GM12864 (cell line): ENCODE measurements around the gene PRPF19.

ENCODE experiments used
- DNase-seq: peaks from one replicate; pipeline ENCODE4 v3.0.0-alpha.2; 2011; ENCODE audit warnings: low read depth
- H3K4me3 ChIP-seq: 2 replicates; pipeline ENCODE4 v1.5.1; 2011; ENCODE audit warnings: mild to moderate bottlenecking, low read depth, low read length, control low read depth
- CTCF ChIP-seq: IDR thresholded peaks from 2 replicates; pipeline ENCODE4 v1.5.1; 2011; ENCODE audit warnings: low read depth, mild to moderate bottlenecking, moderate library complexity, low read length, control low read depth, inconsistent platforms; ENCODE audit errors: missing control alignments

The PRPF19 gene

GRCh38 chr11:60899046-60899936 lies 7.1 kb downstream of the PRPF19 start:
- peak; percentile 93 for TF ChIP-seq CTCF
- DNase-seq = no peak
- no peak overlapping the region for H3K4me3 ChIP-seq

GRCh38 chr11:60897496-60897895 lies 8.9 kb downstream of the PRPF19 start:
- no peak for TF ChIP-seq CTCF

DNA sequence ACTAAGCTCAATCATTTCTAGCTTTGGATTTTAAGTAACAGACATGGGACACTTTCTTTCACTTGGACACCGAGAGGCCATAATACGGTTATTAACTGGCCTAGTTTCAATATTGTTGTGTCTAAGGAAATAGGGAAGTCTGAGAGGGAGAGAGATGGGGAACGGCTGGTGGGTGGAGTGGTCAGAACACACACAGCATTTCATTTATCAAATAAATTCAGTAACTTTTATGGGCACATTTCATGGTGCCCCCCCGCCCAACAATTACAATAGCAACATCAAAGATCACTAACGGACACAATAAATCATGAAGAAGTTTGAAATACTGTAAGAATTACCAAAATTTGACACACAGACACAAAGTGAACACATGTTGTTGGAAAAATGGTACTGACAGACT lies 10.7 kb downstream of the PRPF19 start:
- H3K4me3 ChIP-seq = no peak overlapping the region
- TF ChIP-seq CTCF = no peak
- no peak for DNase-seq

More at GRCh38 chr11:60897496-60897895, 8.9 kb downstream of the PRPF19 start:
- DNase-seq = no peak
- no peak overlapping the region for H3K4me3 ChIP-seq

DNA sequence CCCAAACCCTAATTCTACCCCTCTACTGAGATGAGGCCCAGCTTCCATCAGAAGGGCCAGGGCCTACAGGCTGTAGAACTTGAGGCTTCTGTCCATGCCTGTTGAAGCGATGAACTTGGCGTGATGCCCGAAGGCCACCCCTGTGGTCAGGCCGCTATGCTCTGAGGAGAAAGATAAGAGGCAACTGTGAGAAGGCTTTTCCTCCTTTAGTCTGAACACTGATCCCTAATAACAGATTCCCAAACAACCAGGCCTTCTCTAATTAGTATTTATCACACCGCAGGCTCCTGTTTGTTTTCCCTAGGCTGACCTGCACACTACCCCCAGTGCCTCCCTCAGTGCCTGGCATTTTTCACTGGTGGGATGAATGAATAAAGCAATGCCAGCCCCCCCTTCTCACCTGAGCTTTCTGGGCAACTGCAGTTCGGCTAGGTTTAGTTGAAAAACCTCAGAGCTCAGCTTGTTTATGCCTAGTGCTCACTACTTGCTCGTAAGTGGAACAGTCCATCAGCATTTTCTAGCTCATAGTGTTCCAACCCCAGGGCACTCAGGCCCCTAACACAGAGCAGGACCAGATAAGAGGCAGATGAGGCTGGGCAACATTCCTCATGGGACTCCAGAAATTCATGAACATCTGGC lies 15.2 kb downstream of the PRPF19 start:
- H3K4me3 ChIP-seq = no peak overlapping the region
- DNase-seq = no peak
- TF ChIP-seq CTCF = no peak

DNA sequence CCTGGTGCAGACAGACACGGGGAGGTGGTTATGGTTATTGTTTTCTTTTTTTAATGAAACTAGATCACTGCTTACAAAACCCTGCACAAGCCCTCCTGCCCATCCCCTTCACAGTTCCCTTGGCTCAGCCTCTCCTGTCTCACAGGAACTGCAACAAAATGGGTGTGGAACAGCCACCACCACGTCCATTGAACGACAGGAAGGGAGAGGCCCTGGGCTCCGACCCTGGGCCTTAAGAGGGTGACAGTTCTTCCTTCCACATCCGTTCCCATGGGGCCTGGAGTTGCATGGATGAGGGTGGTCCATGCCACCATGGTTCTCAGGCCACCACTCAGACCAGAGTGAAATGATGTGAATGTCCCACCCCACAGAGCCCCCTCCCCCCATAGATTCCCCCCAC lies 15.7 kb downstream of the PRPF19 start:
- no peak for TF ChIP-seq CTCF
- H3K4me3 ChIP-seq = no peak overlapping the region
- DNase-seq = no peak

DNA sequence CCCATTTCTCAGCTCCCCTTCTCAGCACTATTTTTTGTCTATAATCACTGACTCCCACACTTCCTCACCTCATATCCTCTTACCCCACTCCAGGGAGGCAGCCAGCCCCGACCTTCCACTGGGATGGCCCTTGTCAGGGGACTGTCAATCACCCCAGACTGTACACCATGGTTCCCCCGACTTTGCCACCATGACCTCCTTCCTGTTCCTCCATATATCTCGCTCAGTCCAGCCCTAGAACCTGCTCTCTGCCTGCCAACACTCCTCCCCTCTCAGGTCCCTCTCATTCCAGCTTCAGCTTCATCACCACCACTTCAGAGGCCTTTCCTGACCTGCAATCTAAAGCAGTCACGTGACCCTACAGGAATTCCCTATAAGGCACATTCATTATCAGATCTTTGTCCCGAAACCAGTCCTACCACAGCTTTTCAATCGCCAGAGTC lies 16.5 kb downstream of the PRPF19 start:
- DNase-seq = no peak
- no peak overlapping the region for H3K4me3 ChIP-seq
- no peak for TF ChIP-seq CTCF
